DOHH2 (cell line): Measurements from ENCODE around the gene UNC93B1.

Source experiments
- H3F3A ChIP-seq: fragments of 200-600 bp; sonication (generic), shearing (Covaris generic); 2 replicates; pipeline ENCODE4 v1.6.0; 2016; ENCODE audit warnings: antibody characterized with exemption, mild to moderate bottlenecking; ENCODE audit not compliant: control insufficient read depth, insufficient read depth
- H3K27ac ChIP-seq: fragments of 200-600 bp; sonication (generic); 2 replicates; pipeline ENCODE4 v1.5.1; 2014; ENCODE audit warnings: low read depth, mild to moderate bottlenecking, low read length, moderate library complexity
- H3K27me3 ChIP-seq: fragments of 200-600 bp; sonication (generic); 2 replicates; pipeline ENCODE4 v1.6.1; 2014; ENCODE audit warnings: mild to moderate bottlenecking, low read length, mixed read lengths; ENCODE audit not compliant: control insufficient read depth
- H3K36me3 ChIP-seq: fragments of 200-600 bp; sonication (generic); 2 replicates; pipeline ENCODE4 v1.6.1; 2014; ENCODE audit warnings: mild to moderate bottlenecking, low read length, moderate library complexity, mixed read lengths; ENCODE audit not compliant: control insufficient read depth
- H3K4me1 ChIP-seq: fragments of 200-600 bp; sonication (generic); 2 replicates; pipeline ENCODE4 v1.6.1; 2014; ENCODE audit warnings: mild to moderate bottlenecking, low read length, mixed read lengths; ENCODE audit not compliant: control insufficient read depth
- H3K4me2 ChIP-seq: fragments of 200-600 bp; sonication (generic); 2 replicates; pipeline ENCODE4 v1.6.0; 2014; ENCODE audit warnings: mild to moderate bottlenecking, low read length, moderate library complexity
- H3K4me3 ChIP-seq: fragments of 200-600 bp; sonication (generic); 2 replicates; pipeline ENCODE4 v1.5.1; 2014; ENCODE audit warnings: mild to moderate bottlenecking, low read length, mixed read lengths
- H3K79me2 ChIP-seq: fragments of 200-600 bp; sonication (generic); 2 replicates; pipeline ENCODE4 v1.6.1; 2014; ENCODE audit warnings: mild to moderate bottlenecking, low read length, mixed read lengths; ENCODE audit not compliant: control insufficient read depth
- H3K9me2 ChIP-seq: fragments of 200-600 bp; sonication (generic); replicated peaks from 2 replicates; pipeline ENCODE4 v1.6.1; 2014; ENCODE audit warnings: mild to moderate bottlenecking, low read length, mixed read lengths; ENCODE audit not compliant: control insufficient read depth
- H3K9me3 ChIP-seq: fragments of 200-600 bp; sonication (generic); 2 replicates; pipeline ENCODE4 v1.6.1; 2014; ENCODE audit warnings: antibody characterized with exemption, low read length, mixed read lengths; ENCODE audit not compliant: control insufficient read depth, insufficient read depth
- H4K20me1 ChIP-seq: fragments of 200-600 bp; sonication (generic); 2 replicates; pipeline ENCODE4 v1.6.0; 2014; ENCODE audit warnings: low read depth, mild to moderate bottlenecking, antibody characterized with exemption, low read length, moderate library complexity; ENCODE audit not compliant: control insufficient read depth, insufficient read depth
- CTCF ChIP-seq: fragments of 200-600 bp; sonication (generic); IDR thresholded peaks from one replicate; pipeline ENCODE4 v1.5.1; 2014; ENCODE audit warnings: antibody characterized with exemption, mild to moderate bottlenecking, low read depth, low read length; ENCODE audit not compliant: poor library complexity, severe bottlenecking
- EZH2phosphoT487 ChIP-seq: fragments of 200-600 bp; sonication (generic); IDR thresholded peaks from 2 replicates; pipeline ENCODE4 v1.6.1; 2017; ENCODE audit warnings: borderline replicate concordance, mild to moderate bottlenecking, antibody characterized with exemption, low read length, moderate library complexity, mixed read lengths

UNC93B1 gene

GRCh38 chr11:68042219-68043028 lies 38.5 kb upstream of the UNC93B1 start:
- TF ChIP-seq CTCF (no peak), EZH2phosphoT487 (no peak)
- H4K20me1 ChIP-seq: no peaks in the 10 kb centered on the region
- no peak overlapping the region for H3K4me2 ChIP-seq
- H3K9me2 ChIP-seq: no peaks in the 10 kb centered on the region
- peaks cover 32% of the 10 kb centered on the region for H3K4me1 ChIP-seq
- H3K4me3 ChIP-seq: no peak overlapping the region
- peaks cover 5% of the 10 kb centered on the region for H3F3A ChIP-seq
- peaks cover 19% of the 10 kb centered on the region for H3K79me2 ChIP-seq
- no peaks in the 10 kb centered on the region for H3K27me3 ChIP-seq
- no peaks in the 10 kb centered on the region for H3K9me3 ChIP-seq
- peaks cover 13% of the 10 kb centered on the region for H3K36me3 ChIP-seq
- no peak overlapping the region for H3K27ac ChIP-seq

GRCh38 chr11:68041617-68042218 lies 37.8 kb upstream of the UNC93B1 start:
- Histone ChIP-seq H3K9me3 (no peaks in the 10 kb centered on the region), H3K36me3 (peaks cover 13% of the 10 kb centered on the region), H3K27me3 (no peaks in the 10 kb centered on the region), H3K4me3 (no peak overlapping the region), H3K79me2 (peaks cover 19% of the 10 kb centered on the region), H3K4me1 (peaks cover 32% of the 10 kb centered on the region), H3K27ac (no peak overlapping the region), H4K20me1 (no peaks in the 10 kb centered on the region), H3K9me2 (no peaks in the 10 kb centered on the region), H3F3A (peaks cover 8% of the 10 kb centered on the region), H3K4me2 (no peak overlapping the region)
- no peak for TF ChIP-seq CTCF
- no peak for TF ChIP-seq EZH2phosphoT487

- Histone ChIP-seq H3F3A (peaks cover 8% of the 10 kb centered on the region), H3K9me3 (no peaks in the 10 kb centered on the region), H3K4me1 (peaks cover 32% of the 10 kb centered on the region), H4K20me1 (no peaks in the 10 kb centered on the region), H3K4me3 (peak overlapping the region; percentile 88), H3K36me3 (peaks cover 8% of the 10 kb centered on the region), H3K27me3 (no peaks in the 10 kb centered on the region), H3K79me2 (peaks cover 19% of the 10 kb centered on the region), H3K27ac (peak overlapping the region; percentile 53), H3K4me2 (peak overlapping the region; percentile 93), H3K9me2 (no peaks in the 10 kb centered on the region)
- TF ChIP-seq CTCF (no peak), EZH2phosphoT487 (no peak)
These were observed 37.2 kb upstream of the UNC93B1 start for GRCh38 chr11:68040957-68041591.
